K562 (cell line): ENCODE measurements around the gene PRKG1. TPM values are rescaled to one million over a fixed set of nuclear protein-coding genes. Genes with fewer than 3 reads are reported as not detected.

ENCODE experiments used
- CHD7 ChIP-seq: fragments of 200-600 bp; sonication (generic); IDR thresholded peaks from one replicate; pipeline ENCODE4 v1.6.1; 2012; ENCODE audit warnings: mild to moderate bottlenecking, low read depth, low read length, inconsistent platforms
- polyA plus RNA-seq, 8 experiments: library from polyadenylated mRNA; depleted of rRNA in 4 of 8; stranded (reverse) in 5 of 8; unstranded in 3 of 8; fragments of >200 nt; fragmentation: Nextera tagmentation in 2 of 8; fragmentation: Illumina TruSeq in 1 of 8; extraction: Ambion mirVana in 2 of 8; extraction: Trizol in 1 of 8; gene quantifications; 2 replicates each; pipeline versions ENCODE4 v1.2.1 to v1.2.3, GENCODE V29; 2011 to 2014; ENCODE audit warnings: inconsistent platforms in 1 of 8, missing spikeins in 1 of 8
- total RNA-seq, 7 experiments: library from RNA; depleted of rRNA in 6 of 7; stranded (reverse); fragments of >200 nt in 6 of 7; fragmentation: Illumina TruSeq in 2 of 7; extraction: Trizol in 2 of 7; gene quantifications; 2 replicates each; pipeline versions ENCODE4 v1.2.1 to v1.2.3, GENCODE V29; 2011 to 2021; ENCODE audit warnings: low replicate concordance in 1 of 7

The PRKG1 gene
- total and polyA plus RNA-seq, 9 of the 15 experiments (the other 6 are each of a cell fraction or from before 2014, with no cell fraction given), result 0.22 TPM; not detected in 8

DNA sequence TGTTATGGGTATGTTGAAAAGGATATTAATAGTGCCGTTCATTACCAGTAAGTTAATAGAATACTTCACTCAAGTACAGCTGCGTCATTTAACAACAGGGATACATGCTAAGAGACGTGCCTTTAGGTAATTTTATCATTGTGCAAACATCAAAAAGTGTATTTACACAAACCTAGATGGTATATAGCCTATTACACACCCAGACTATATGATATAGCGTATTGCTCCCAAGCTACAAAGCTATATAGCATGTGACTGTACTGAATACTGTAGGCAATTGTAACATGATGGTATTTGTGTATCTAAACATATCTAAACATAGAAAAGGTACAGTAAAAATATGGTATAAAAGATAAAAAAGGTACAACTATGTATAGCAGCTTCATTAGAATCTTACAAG is 11.1 kb upstream of the PRKG1 start (continued):
- TF ChIP-seq CHD7, result no peak
